BE2C (cell line): ENCODE data around the gene CLEC1A.

Experiments
- DNase-seq: peaks from one replicate; pipeline ENCODE4 v3.0.0-alpha.2; 2020
- H3K27me3 ChIP-seq: fragments of 250-450 bp; sonication (Bioruptor Pico); 2 replicates; pipeline ENCODE4 v1.5.1; 2020; ENCODE audit warnings: mild to moderate bottlenecking
- H3K36me3 ChIP-seq: fragments of 250-450 bp; sonication (Bioruptor Pico); 2 replicates; pipeline ENCODE4 v1.5.1; 2020; ENCODE audit warnings: mild to moderate bottlenecking
- H3K4me1 ChIP-seq: fragments of 250-450 bp; sonication (Bioruptor Pico); 2 replicates; pipeline ENCODE4 v1.5.1; 2020
- H3K4me3 ChIP-seq: 2 replicates; pipeline ENCODE4 v1.5.1; 2011; ENCODE audit warnings: low read depth, low read length
- H3K9me3 ChIP-seq: fragments of 250-450 bp; sonication (Bioruptor Pico); 2 replicates; pipeline ENCODE4 v1.5.1; 2020
- TF ChIP-seq, protein P1 (sequence below): IDR thresholded peaks from 2 replicates; pipeline ENCODE4 v1.5.1; 2012; ENCODE audit warnings: mild to moderate bottlenecking, low read depth, low read length

Gene CLEC1A

GRCh38 chr12:10070380-10070779, 28.4 kb downstream of the CLEC1A start:
- Histone ChIP-seq H3K36me3 (no peaks in the 10 kb centered on the region), H3K9me3 (no peaks in the 10 kb centered on the region)

GRCh38 chr12:10069976-10070375, 28.8 kb downstream of the CLEC1A start:
- Histone ChIP-seq H3K4me3 (no peak overlapping the region), H3K9me3 (no peaks in the 10 kb centered on the region), H3K27me3 (no peaks in the 10 kb centered on the region), H3K4me1 (no peaks in the 10 kb centered on the region), H3K36me3 (no peaks in the 10 kb centered on the region)
- TF ChIP-seq, protein P1, sequence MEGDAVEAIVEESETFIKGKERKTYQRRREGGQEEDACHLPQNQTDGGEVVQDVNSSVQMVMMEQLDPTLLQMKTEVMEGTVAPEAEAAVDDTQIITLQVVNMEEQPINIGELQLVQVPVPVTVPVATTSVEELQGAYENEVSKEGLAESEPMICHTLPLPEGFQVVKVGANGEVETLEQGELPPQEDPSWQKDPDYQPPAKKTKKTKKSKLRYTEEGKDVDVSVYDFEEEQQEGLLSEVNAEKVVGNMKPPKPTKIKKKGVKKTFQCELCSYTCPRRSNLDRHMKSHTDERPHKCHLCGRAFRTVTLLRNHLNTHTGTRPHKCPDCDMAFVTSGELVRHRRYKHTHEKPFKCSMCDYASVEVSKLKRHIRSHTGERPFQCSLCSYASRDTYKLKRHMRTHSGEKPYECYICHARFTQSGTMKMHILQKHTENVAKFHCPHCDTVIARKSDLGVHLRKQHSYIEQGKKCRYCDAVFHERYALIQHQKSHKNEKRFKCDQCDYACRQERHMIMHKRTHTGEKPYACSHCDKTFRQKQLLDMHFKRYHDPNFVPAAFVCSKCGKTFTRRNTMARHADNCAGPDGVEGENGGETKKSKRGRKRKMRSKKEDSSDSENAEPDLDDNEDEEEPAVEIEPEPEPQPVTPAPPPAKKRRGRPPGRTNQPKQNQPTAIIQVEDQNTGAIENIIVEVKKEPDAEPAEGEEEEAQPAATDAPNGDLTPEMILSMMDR: no peak
- no peak for DNase-seq

More at GRCh38 chr12:10070380-10070779, 28.4 kb downstream of the CLEC1A start:
- TF ChIP-seq, protein P1: no peak
- no peaks in the 10 kb centered on the region for H3K4me1 ChIP-seq
- H3K4me3 ChIP-seq: no peak overlapping the region
- DNase-seq: no peak
- H3K27me3 ChIP-seq: no peaks in the 10 kb centered on the region; the same call in 1 of the 2 replicates

- Histone ChIP-seq H3K4me3 (no peak overlapping the region), H3K4me1 (no peaks in the 10 kb centered on the region), H3K36me3 (no peaks in the 10 kb centered on the region), H3K27me3 (no peaks in the 10 kb centered on the region), H3K9me3 (no peaks in the 10 kb centered on the region)
- DNase-seq: no peak
- TF ChIP-seq, protein P1: no peak
Measured at GRCh38 chr12:10069099-10069498, 29.7 kb downstream of the CLEC1A start.

GRCh38 chr12:10068644-10069043, 30.1 kb downstream of the CLEC1A start:
- no peaks in the 10 kb centered on the region for H3K27me3 ChIP-seq
- TF ChIP-seq, protein P1: no peak
- no peaks in the 10 kb centered on the region for H3K9me3 ChIP-seq
- DNase-seq: no peak
- H3K4me3 ChIP-seq: no peak overlapping the region
- no peaks in the 10 kb centered on the region for H3K4me1 ChIP-seq
- H3K36me3 ChIP-seq: no peaks in the 10 kb centered on the region

- Histone ChIP-seq H3K36me3 (no peaks in the 10 kb centered on the region), H3K4me1 (no peaks in the 10 kb centered on the region), H3K9me3 (no peaks in the 10 kb centered on the region), H3K27me3 (no peaks in the 10 kb centered on the region; the same call in 1 of the 2 replicates), H3K4me3 (no peak overlapping the region)
- DNase-seq: no peak
- TF ChIP-seq, protein P1: no peak
Measured at GRCh38 chr12:10067942-10068341, 30.8 kb downstream of the CLEC1A start.

GRCh38 chr12:10067264-10067663, 31.5 kb downstream of the CLEC1A start:
- TF ChIP-seq, protein P1: no peak
- Histone ChIP-seq H3K27me3 (no peaks in the 10 kb centered on the region; the same call in 1 of the 2 replicates), H3K4me1 (no peaks in the 10 kb centered on the region), H3K9me3 (no peaks in the 10 kb centered on the region), H3K36me3 (no peaks in the 10 kb centered on the region), H3K4me3 (no peak overlapping the region)
- DNase-seq: no peak
